Kidney capillary endothelial cell (primary cell): ENCODE results near the gene LDLRAP1.

Source experiments
- DNase-seq: peaks from one replicate; pipeline ENCODE4 v3.0.0-alpha.2; 2018; ENCODE audit warnings: low spot score

LDLRAP1 gene

DNA sequence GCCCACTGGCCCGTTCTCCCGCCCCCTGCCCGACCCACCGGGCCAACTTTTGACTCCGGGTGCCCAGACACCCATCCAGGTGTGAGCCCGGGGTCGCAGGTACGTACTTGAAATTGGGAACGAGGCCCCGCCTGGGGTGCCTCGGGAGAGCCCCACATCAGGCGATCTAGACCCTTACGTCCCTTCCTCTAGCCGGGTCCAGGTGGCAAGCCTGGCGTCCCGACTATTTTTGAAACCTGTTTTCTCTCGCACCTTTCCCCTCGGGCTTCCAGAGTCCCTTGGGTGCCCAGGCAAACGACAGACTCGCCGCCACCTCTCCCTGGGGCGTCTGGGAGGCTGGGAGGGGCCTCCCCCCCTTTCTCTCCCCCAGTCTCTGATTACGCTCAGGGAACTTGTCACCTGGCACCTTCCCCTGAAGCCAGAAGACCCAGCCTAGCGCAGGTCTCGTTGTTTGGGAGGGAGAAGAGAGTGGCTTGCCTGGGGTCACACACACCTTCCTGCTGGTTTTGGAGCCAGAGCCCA, 898 bp downstream of the LDLRAP1 start:
- no peak for DNase-seq

DNA sequence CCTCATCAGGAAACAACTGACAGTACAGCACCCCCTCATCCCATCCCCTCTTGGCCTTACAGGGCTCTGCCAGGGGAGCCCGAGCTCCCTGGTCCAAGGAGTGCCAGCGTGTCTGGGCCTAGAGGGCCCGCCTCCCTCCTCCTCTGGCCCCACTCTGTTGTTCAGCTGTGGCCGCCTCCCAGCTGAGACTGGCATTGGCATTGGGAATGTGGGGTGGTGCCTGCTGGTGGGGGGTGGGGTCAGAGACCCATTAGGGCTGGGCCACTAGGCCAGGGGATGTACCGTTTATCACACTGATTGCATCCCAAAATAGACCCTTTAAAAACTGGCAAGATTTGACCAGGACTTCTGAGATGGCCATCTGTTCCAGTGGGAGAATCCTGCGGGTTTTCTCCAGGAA, 1.4 kb downstream of the LDLRAP1 start:
- no peak for DNase-seq

DNA sequence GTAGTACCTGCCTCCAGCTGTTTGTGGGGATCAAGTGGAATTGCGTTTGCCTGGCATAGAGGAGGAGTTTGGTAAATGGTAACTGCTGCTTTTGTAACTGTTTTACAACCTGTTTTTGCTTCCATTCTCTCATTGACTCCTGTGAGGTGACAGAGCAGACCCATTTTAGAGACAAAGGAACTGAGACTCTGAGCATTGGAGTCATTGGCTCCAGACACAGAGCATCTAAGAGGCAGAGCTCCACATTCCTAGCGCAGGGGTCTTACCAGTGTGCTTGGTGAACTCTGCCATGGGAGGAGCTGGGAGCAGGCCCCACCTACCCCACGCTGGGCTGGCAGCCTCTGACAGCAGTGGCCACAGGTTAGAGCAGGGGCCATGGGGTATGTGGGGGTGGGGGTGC, 2.4 kb downstream of the LDLRAP1 start:
- no peak for DNase-seq

DNA sequence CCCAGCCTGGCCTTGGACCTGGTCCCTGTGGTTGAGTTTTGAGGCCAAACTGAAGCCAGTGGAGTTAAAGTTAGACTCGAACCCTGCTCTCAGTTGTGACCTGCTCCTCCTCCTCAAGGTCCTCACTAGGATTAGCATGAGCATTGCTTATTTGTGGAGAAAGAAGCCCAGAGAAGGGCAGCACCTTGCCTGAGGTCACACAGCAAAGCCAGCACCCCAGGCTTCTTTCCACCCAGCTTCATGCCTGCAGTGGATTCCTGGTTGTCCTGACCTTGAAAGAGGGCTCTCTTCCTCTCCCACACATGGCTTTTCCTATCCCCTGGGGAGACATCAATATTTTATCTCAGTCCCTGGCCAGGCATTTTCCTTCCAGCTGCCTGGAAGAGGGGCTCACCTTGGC, 2.8 kb downstream of the LDLRAP1 start:
- DNase-seq, result no peak

DNA sequence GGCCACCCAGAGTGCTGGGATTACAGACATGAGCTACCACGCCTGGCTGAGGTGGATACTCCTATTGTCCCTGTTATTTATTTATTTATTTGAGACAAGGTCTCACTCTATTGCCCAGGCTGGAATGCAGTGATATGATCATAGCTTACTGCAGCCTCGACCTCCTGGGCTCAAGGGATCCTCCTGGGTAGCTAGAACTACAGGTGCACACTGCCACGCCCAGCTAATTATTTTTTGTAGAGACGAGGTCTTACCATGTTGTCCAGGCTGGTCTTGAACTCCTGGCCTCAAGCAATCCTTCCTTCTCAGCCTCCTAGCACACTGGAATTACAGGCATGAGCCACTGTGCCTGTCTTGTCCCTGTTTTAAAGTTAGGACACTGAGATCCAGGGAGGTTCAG, 5.2 kb downstream of the LDLRAP1 start:
- no peak for DNase-seq

DNA sequence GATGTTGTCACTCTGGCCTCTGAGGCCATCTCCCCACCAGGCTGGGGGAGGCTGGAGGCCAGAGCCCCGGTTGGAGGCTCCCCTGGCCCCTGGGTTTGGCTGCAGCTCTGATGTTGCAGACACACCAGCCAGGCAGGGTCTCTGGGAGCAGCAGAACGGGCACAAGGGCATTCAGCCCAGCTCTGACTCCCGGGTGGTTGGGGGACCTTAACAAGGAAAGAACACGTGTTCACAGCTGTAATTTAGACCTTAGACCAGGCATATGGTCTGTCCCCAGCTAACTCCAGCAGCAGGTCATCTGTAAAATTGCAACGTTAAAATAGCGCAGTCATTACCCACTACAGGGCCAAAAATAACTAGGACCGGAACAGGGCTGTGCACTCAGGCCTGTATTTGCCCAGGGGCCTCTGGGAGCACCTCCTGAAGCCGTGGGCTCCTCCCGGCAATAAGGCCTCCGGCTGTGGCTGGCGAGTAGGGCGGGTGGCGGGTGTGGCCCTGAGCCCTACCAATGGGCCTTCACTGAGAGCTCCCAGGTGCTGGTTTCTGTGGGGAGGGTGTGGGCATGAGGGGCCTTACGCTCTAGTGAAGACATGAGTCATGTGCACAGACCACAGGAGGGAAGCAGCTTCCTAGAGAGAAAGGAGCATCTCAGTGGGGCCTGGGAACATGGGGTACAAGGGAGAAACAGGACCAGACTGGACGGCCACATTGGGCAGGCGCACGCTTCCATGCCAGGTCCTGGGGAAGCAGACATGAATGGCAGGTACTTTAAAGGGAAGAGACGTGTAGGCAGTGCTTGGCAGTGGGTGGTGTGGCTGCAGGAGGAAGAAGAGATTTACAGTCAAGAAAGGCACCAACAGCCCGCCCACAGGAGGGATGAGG, 6.1 kb downstream of the LDLRAP1 start:
- no peak for DNase-seq

DNA sequence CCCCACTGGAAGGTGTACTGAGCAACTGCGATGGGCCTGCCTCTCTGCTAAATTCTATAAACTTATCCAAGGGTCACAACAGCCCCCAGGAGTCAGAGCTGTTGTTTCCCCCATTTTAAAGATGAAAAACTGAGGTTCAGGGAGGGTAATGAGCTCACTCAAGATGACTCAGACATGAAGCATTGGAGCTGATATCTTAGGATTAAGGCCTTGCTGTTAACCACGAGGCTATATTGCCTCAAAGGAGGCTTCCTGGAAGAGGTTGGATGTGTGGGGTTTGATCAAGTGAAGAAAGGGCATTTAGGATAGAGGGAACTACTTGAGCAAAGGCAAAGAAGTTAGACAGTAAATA, 6.7 kb downstream of the LDLRAP1 start:
- no peak for DNase-seq

DNA sequence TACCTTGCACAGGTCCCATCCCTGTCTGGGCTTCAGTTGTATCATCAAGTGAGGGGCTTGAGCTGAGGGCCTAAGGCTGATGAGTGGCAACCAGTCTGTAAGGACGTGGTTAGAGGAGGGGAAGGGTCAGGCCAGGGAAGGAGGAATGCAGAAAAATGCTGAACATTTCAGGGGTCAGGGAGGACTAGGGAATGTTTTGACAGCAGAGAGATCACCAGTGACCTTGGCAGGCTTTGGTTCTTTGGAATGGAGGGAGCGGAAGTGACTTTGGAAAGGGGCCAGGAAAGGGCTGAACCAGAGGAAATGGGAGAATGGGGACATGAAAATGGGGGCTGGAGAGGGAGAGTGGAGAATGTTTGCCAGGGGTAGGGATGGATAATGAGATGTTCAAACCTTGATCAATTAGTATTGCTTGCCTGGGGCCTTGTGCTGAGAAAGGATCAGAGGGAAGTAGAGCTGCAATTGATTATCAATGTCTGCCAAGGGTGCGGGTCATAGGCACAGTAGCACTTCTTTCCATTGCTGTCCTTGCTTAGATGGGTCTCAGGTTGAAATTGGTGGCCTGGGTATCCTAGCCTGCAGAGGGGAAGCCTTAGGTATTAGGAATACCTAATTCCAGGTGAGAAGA, 7.4 kb downstream of the LDLRAP1 start:
- DNase-seq, result no peak

DNA sequence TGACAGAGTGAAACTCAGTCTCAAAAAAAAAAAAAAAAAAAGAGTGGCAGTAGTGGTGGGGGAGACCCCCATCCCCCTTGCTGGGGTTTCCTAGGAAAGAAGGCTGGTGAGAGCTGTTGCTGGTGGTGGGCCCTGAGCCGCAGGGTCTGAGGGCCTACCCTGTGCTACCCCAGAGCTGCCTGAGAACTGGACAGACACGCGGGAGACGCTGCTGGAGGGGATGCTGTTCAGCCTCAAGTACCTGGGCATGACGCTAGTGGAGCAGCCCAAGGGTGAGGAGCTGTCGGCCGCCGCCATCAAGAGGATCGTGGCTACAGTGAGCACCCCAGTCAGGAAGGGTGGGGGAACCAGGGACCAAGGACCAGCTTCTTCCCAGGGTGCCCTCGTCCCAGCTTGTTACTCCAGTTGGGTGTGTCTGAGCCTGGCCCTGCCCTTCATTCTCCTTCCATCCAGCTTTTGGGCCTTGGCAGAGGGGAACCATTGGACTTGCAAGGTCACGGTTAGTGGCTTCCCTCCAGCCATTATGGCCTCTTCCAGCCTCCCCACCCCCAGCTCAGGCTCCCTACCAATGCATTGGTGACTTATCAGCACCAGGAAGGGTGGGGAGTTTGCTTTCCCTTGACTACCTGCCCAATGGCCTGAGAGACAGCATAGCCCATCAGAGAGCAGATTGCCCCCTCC, 10.5 kb downstream of the LDLRAP1 start:
- DNase-seq, result no peak

DNA sequence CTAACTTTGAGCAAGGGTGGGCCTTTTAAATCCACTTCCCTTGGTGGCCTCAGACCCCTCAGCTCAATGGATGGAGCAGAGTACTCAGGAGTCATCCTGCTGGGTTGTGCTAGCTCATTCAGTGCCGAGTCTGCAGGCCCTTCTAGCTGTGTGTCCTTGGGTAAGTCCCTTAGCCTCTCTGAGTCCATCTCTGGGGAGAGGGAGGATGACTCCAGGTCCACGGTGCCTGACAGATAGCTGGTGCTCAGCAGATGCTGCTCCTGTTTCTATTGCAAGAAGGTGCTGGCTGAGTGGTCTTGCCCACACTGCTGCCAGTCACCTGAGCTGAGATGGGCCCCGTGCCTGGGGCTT, 11.0 kb downstream of the LDLRAP1 start:
- DNase-seq, result no peak

DNA sequence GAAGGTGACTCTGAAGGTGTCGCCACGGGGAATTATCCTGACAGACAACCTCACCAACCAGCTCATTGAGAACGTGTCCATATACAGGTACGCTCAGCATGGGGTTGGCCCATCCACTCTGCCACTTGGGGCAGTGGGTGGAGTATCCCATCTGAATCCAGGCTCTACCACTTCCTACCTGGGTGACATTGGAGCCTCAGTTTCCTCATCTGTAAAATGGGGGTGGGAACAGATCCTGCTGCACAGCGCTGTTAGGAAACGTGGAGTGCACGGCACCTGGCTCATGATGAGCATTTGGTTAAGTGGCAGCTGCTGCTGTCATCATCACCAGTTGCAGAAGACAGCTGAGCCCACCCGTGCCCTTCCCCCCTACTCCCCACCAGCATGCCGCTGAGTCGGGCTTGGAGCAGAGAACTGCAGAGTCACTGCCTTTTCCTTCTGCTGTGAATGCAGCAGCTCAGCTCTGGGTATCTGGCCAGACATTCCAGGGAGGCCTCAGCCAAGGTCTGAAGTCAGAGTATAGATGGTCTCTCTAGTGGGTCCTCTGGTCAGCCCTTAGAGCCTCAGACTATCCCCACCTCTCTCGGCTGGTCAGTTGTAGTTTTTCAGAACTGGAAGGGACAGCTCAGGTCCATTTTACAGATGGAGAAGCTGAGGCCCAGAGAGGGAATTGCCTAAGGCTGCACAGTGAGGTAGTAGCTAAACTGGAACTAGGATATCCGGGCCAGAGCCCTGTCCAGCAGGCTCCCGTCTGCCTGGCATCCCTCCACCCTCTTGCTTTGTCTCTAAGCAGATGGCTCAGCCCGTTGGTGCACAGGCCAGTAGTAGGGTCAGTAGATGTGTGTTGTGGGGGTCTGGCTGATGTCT, 11.7 kb downstream of the LDLRAP1 start:
- DNase-seq, result no peak

DNA sequence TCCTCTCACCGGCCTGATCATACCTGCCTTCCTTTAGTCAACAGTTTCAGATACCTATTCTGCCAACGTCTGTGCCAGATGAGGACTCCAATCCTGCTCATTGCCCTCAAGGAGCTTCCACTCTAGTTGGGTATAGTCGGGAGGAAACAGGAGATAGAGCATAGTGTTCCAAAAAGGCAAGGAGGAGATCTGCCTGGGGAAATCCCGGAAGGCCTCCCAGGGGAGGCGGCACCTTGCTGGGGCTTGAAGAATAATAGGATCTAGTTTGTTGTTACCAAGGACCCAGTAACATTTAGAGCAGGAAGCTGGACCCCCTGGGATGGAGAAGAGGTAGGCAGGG, 12.3 kb downstream of the LDLRAP1 start:
- no peak for DNase-seq

DNA sequence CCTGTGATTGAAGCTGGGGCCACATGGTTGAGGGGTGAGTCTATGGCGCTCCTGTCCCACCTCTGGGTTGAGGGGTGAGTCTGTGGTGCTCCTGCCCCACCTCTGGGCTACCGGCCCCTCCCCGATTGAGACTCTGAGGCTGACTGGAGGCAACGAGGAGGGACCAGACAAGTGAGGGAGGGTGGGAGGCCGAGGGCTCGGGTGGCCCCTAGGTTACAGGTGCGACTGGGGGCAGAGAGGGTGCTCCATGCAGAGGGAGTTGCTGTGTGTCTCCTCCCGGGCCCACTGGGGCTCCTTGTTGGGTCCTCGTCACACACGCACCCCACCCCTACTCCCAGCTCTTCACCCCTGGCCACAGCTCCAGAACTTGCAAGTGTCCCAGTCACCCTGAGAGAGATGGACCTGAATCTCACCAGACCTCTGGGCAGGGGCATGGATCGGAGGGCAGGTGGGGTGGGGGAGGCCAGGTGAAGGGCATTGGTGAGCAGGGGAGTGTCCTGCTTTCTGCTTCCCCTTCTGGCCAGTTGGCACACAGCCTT, 12.8 kb downstream of the LDLRAP1 start:
- no peak for DNase-seq

DNA sequence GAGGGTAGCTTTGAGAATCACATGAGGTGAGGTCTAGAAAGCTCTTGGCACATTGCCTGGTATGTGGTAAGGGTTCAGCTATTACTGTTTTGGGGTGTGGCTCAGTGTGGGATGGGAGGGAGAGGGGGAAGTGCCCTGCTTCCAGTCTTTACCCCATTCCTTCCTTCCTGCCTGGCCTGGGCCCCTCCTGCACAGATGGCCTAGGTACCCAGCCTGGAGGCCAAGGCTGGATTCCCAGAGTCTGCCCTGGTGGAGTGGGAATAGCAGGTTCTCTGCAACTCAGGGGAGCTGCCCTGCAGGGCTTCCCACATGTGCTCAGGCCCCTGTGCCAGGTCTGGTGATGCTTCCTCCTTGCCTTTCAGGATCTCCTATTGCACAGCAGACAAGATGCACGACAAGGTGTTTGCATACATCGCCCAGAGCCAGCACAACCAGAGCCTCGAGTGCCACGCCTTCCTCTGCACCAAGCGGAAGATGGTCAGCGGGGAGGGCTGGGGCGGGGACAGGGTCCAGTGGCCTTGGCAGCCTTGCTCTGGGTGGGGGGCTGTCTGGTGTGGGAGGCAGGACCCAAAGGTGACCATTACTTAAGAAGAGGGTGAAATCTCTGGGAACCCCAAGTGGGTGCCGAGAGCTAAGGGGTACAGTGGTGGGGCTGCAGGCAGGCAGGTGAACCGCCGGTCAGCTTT, 13.5 kb downstream of the LDLRAP1 start:
- DNase-seq, result no peak

DNA sequence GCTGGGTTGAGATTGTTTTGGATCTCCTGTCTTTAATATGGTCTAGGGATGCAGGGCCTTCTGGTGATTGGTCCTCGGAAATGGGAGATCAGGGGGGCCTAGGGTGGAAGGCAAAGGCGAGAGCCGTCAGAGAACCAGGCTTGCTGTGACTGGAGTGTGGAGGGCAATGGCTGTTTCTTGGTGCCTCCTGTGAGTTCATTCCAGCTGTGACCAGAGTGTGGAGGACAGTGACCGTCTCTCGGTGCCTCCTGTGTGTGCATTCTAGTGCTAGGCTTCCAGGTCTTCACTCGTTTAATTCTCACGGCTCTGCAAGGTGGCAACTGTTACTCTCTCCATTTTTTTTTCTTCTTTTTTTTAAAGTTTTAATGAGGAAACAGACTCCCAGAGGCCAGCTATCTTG, 14.1 kb downstream of the LDLRAP1 start:
- no peak for DNase-seq

DNA sequence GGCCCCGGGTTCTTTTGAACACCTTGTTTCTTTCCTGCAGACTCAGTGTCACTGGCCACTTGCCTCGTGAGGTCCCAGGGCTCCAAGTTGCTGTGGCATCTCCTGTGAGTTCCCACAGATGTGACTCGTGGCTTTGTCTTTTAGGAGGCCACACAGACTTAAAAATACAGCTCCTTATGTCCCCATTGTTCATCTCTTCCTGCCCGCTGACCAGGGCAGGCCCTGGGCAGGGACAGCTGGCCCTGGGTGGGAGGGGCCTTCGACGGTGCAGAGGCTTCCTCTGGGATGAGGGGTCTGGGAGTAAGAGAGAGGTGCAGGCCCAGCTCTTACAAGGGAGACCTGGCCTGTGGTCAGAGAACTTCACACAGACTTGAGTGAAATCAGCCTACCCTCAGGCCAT, 15.6 kb downstream of the LDLRAP1 start:
- DNase-seq, result no peak

DNA sequence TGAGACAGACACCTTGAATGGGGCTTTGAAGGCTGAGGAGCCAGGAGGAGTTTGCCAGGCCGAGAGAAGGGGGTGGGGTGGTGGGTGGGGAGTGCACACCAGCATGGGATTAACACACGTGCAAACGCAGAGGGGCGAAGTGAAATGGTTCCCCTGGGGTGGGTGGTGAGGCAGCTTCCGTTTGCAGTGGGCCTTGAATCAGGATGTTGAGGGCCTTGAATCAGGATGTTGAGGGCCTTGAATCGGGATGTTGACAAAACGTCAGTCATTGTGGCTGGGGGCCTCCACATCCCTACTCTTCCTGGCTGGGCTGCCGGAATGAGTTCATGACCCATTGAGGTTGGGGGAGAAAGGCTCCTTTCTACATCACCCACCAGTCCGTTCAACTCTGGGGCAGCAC, 16.6 kb downstream of the LDLRAP1 start:
- peak; percentile 59 for DNase-seq

DNA sequence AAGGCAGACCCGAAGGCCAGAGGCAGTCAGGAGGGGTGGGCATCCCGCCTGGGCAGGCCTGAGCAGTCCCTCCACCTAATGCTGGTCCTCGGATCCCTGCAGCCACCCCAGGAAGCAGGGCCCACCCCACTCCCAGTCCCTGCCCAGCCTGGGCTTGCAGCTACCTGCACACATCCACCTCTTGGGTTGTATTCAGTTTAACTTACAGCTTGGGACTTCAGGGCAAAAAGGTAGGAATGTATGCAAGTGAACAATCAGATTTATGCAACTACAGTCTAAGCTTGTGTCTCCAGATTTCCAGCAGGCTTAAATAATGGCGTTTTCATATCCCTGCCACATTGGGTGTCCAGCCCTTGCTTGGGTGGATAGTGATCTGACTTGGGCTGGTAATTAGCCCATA, 17.4 kb downstream of the LDLRAP1 start:
- no peak for DNase-seq

DNA sequence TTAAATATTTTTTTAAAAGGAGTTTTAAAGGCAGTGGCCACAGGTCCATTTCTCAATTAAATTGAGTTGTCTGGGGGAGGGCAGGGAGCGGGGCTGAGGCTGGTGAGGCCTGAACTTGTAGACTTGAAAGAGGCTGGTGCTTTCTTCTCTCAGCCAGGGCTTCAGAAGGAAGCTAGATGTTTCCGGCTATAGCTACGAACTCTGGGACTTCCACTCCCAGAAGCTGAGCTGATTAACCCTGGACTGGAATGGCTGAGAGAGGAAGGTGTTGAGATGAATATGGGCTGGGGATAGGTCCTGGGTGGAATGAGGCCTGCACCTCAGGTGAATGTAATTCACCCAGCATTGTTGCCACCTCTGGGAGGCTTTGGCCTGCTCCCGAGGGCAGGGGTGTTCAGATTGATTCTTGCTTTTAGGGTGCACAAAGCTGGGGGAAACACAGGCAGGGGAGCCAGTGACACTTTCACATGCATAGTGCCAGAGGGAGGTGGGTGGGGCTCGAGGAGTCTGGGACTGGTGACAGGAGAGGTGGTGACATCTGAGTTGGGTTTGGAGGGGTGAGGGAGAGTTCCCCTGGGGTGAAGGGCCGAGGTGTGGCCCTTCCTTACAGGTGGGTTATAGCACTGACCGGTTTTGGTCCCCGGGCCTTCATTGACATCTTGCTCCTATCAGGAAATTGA, 18.2 kb downstream of the LDLRAP1 start:
- no peak for DNase-seq

DNA sequence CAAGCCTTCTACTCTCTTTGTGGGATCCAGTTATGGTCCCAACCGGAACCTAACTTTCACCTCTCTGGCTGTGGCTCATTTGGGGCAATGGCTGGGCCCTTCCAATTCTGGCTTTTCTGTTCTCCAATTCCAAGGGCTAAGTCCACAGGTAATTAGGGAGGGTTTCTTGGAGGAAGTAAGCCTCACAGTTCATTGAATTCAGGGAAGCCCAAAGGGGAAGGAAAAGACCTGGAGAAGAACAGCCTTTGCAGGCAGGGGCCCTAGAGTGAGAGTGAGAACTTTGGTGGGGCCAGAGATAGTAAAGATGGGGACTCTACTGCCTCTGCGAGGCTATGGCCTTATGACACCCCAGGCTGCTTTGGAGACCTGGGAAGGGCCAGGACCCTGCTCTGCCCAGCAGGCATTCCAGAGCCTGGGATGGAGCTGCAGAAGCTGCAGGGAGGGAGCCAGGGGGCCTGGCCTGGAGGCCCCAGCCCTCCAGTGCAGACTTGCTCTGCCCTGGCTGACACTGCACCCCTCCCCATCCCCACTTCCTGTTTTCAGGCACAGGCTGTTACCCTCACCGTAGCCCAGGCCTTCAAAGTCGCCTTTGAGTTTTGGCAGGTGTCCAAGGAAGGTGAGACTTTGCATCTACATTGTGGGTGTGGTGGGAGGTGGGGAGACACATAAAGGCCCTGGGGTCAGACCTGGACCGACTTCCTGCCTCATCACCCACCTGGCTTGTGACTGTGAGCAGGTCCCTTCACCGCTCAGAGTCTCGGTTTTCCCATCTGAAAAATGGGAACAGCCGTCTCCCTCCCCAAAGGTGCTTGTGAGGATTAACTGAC, 18.9 kb downstream of the LDLRAP1 start:
- no peak for DNase-seq
